Measurements from ENCODE around the gene TTC12. TPM values are rescaled to one million over a fixed set of nuclear protein-coding genes. Genes with fewer than 3 reads are reported as not detected.

The TTC12 gene
- total and polyA plus RNA-seq, 2 of the 13 experiments (the other 11 are each of a cell fraction or from before 2014, with no cell fraction given): 5.4 to 11.6 TPM

GRCh38 chr11:113386866-113387265 is 72.5 kb downstream of the TTC12 start:
- H4K20me1 ChIP-seq (ENCODE audit: insufficient read depth, low read length): no peaks in the 10 kb centered on the region
- no peaks in the 10 kb centered on the region; a peak in 1 of 5 replicates for H3K27me3 ChIP-seq (ENCODE audit: control insufficient read depth in 1 of 2, insufficient read depth in 2 of 2, low read length in 2 of 2)
- H2AFZ ChIP-seq (ENCODE audit: low read length): no peak overlapping the region
- H3K27ac ChIP-seq (ENCODE audit: extremely low read length, insufficient read depth, low read length): no peak overlapping the region
- no peak overlapping the region for H3K4me2 ChIP-seq (ENCODE audit: low read depth, low read length)
- intact Hi-C loops (cut with micrococcal nuclease; ENCODE audit: unreplicated experiment) (no loop called here), in situ Hi-C loops (cut with HindIII; ENCODE audit: extremely low pct_ligation_motif_present, low pct_unique_long_range_greater_than_20kb) (no loop called here)
- POLR2A ChIA-PET: no interaction called here
- no peak overlapping the region for H3K4me3 ChIP-seq (replicated peaks in 1 of 3; ENCODE audit: insufficient read depth in 1 of 3, low read depth in 2 of 3, low read length in 3 of 3)
- no peaks in the 10 kb centered on the region for H3K79me2 ChIP-seq (ENCODE audit: insufficient read depth, low read length)
- H3K9me3 ChIP-seq (ENCODE audit: low read length): no peaks in the 10 kb centered on the region
- no TSS peak for BruUV-seq (replicated peaks)
- TF ChIP-seq HMGA1 (CRISPR knock-in tag; conservative IDR thresholded peaks at IDR 0.05) (no peak), NR2F2 (IDR thresholded peaks at IDR 0.05; ENCODE audit: borderline replicate concordance, low read depth) (no peak)
- CTCF ChIA-PET (ENCODE audit: low intra/inter-chr PET ratio, low total read pairs): no interaction called here
- 66% methylated on average over 2 of the region's 6 CpGs for WGBS (ENCODE audit: low lambda C conversion rate)
- H3K9ac ChIP-seq (ENCODE audit: insufficient read depth, low read depth, low read length): no peak overlapping the region
- DNase-seq (ENCODE audit: low spot score) (no peak), FAIRE-seq (no peak), ATAC-seq (no peak)
- no peaks in the 10 kb centered on the region for H3K4me1 ChIP-seq (ENCODE audit: insufficient read depth, low read length)
- H3K36me3 ChIP-seq (replicated peaks in 1 of 2; ENCODE audit: control insufficient read depth in 1 of 2, insufficient read depth in 2 of 2, low read length in 2 of 2): no peaks in the 10 kb centered on the region

DNA sequence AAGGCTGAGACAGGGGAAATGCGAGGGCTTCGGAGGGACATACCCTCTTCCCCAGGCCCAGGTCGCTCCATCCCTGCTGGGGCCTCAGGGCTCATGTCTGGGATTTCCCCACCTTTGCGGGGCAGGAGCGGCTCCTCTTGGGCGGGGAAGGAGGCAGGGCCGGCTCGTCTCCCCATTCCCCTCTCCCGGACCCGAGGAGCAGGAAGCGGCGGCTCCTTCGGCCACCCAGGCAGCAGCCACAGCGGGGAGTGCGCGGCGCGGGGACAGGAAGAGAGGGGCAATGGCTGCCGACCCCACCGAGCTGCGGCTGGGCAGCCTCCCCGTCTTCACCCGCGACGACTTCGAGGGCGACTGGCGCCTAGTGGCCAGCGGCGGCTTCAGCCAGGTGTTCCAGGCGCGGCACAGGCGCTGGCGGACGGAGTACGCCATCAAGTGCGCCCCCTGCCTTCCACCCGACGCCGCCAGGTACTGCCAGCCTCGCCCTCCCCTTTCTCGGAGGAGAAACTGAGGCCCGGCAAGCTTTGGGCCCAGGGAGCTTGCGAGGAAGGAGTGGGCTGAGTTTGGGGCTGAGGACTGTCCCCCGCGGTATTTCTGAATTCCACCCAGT is 73.3 kb downstream of the TTC12 start, which contains the start of gene ANKK1:
ANKK1 (plus strand) TSS at position 175 of the 607 bp plus-strand sequence; CDS start at position 281, 106 bp downstream.
- Histone ChIP-seq H3K27ac (ENCODE audit: extremely low read length, insufficient read depth, low read length) (no peak within 1 kb of the TSS), H3K27me3 (ENCODE audit: control insufficient read depth in 1 of 2, insufficient read depth in 2 of 2, low read length in 2 of 2) (no peaks in the 10 kb centered on the region; a peak in 1 of 5 replicates), H3K4me2 (ENCODE audit: low read depth, low read length) (no peak within 1 kb of the TSS), H4K20me1 (ENCODE audit: insufficient read depth, low read length) (no peaks in the 10 kb centered on the region), H3K9me3 (ENCODE audit: low read length) (no peaks in the 10 kb centered on the region), H3K79me2 (ENCODE audit: insufficient read depth, low read length) (no peaks in the 10 kb centered on the region), H3K9ac (ENCODE audit: insufficient read depth, low read depth, low read length) (no peak within 1 kb of the TSS), H2AFZ (ENCODE audit: low read length) (no peak within 1 kb of the TSS), H3K4me3 (replicated peaks in 1 of 3; ENCODE audit: insufficient read depth in 1 of 3, low read depth in 2 of 3, low read length in 3 of 3) (no peak within 1 kb of the TSS), H3K4me1 (ENCODE audit: insufficient read depth, low read length) (no peaks in the 10 kb centered on the region), H3K36me3 (replicated peaks in 1 of 2; ENCODE audit: control insufficient read depth in 1 of 2, insufficient read depth in 2 of 2, low read length in 2 of 2) (no peaks in the 10 kb centered on the region)
- intact Hi-C loops (cut with micrococcal nuclease; ENCODE audit: unreplicated experiment) (no loop called here), in situ Hi-C loops (cut with HindIII; ENCODE audit: extremely low pct_ligation_motif_present, low pct_unique_long_range_greater_than_20kb) (no loop called here)
- no peak for ATAC-seq
- POLR2A ChIA-PET: no interaction called here
- CTCF ChIA-PET (ENCODE audit: low intra/inter-chr PET ratio, low total read pairs): no interaction called here
- no peak for FAIRE-seq
- BruUV-seq (replicated peaks): no TSS peak
- DNase-seq (ENCODE audit: low spot score): no peak
- WGBS (ENCODE audit: low lambda C conversion rate): 57% methylated on average over 10 of the region's 46 CpGs
- TF ChIP-seq, protein P1, sequence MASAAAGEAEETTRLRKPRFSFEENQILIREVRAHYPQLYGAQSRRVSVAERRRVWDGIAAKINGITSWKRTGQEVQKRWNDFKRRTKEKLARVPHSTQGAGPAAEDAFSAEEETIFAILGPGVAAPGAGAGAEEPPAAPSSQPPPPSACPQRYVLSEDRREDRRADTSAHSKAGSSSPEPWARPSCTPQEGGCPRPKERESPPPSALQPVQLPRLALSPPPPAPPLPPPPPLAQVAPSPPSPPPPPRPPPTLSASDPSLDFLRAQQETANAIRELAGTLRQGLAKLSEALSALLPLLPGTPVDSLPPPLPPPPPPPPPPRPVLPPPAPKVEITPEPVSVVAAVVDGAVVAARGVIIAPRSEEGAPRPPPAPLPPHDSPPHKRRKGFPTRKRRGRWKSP (CRISPR knock-in tag; IDR thresholded peaks at IDR 0.05): no peak
- TF ChIP-seq GABPB1 (CRISPR knock-in tag; IDR thresholded peaks at IDR 0.05): no peak
- TF ChIP-seq ZNF709 (CRISPR knock-in tag; IDR thresholded peaks at IDR 0.05): no peak
- no peak for TF ChIP-seq ZNF34 (CRISPR knock-in tag; IDR thresholded peaks at IDR 0.05; ENCODE audit: borderline replicate concordance)
- TF ChIP-seq ZNF12 (CRISPR knock-in tag; IDR thresholded peaks at IDR 0.05): no peak
- TF ChIP-seq ZNF414 (CRISPR knock-in tag; IDR thresholded peaks at IDR 0.05): no peak
- no peak for TF ChIP-seq ZNF362 (CRISPR knock-in tag; IDR thresholded peaks at IDR 0.05; ENCODE audit: borderline replicate concordance)
- TF ChIP-seq ZNF451 (CRISPR knock-in tag; IDR thresholded peaks at IDR 0.05): no peak
- no peak for TF ChIP-seq KLF15 (CRISPR knock-in tag; IDR thresholded peaks at IDR 0.05; ENCODE audit: borderline replicate concordance)
- no peak for TF ChIP-seq SMC3 (IDR thresholded peaks at IDR 0.05; ENCODE audit: low read length)
- no peak for TF ChIP-seq ZSCAN25 (CRISPR knock-in tag; IDR thresholded peaks at IDR 0.05)
- no peak for TF ChIP-seq MZF1 (CRISPR knock-in tag; IDR thresholded peaks at IDR 0.05; ENCODE audit: borderline replicate concordance)
- TF ChIP-seq SAFB2 (CRISPR knock-in tag; IDR thresholded peaks at IDR 0.05; ENCODE audit: borderline replicate concordance, low read depth): no peak
- TF ChIP-seq BCL6 (CRISPR knock-in tag; IDR thresholded peaks at IDR 0.05): no peak
- TF ChIP-seq ZNF44 (CRISPR knock-in tag; IDR thresholded peaks at IDR 0.05): no peak

Data from HepG2 (cell line).